Caco-2 (cell line): Measurements from ENCODE around the gene WASHC3. TPM values are rescaled to one million over a fixed set of nuclear protein-coding genes. Genes with fewer than 3 reads are reported as not detected.
"Not testable (repeated sequence)": the region's sequence is repeated elsewhere in the genome, so short reads cannot be mapped to it uniquely, and the experiment has no call there.

Experiments used
- BruUV-seq: library from RNA; stranded (reverse); fragments of 400-500 nt; replicated peaks from 2 replicates; lab custom pipeline; 2021; lab: Mats Ljungman, UMichigan
- CTCF ChIA-PET: fragments of 300-600 bp; sonication (Branson Sonifier 250); formaldehyde crosslinking; loops from one replicate; lab custom pipeline; 2022; ENCODE audit warnings: antibody characterized with exemption; lab: Charles Lee
- POLR2A ChIA-PET: fragments of 300-600 bp; sonication (Branson Sonifier 250); formaldehyde crosslinking; loops from one replicate; lab custom pipeline; 2022; ENCODE audit warnings: antibody characterized with exemption; lab: Charles Lee
- DNase-seq, 2 experiments: peaks; one replicate each; pipeline versions ENCODE4 v3.0.0 to v3.0.0-alpha.2; 2020 to 2022
- H3K27me3 ChIP-seq: replicated peaks from 2 replicates; pipeline ENCODE4 v1.6.0; 2011; ENCODE audit warnings: low read length; ENCODE audit not compliant: control insufficient read depth, insufficient read depth
- H3K36me3 ChIP-seq: 2 replicates; pipeline ENCODE4 v1.5.1; 2011; ENCODE audit warnings: low read length; ENCODE audit not compliant: control insufficient read depth, insufficient read depth
- H3K4me1 ChIP-seq: fragments of 250-450 bp; sonication (Bioruptor Pico); 2 replicates; pipeline ENCODE4 v1.5.1; 2020; ENCODE audit warnings: mild to moderate bottlenecking
- H3K4me3 ChIP-seq: 2 replicates; pipeline ENCODE4 v1.5.1; 2011; ENCODE audit warnings: low read depth, mild to moderate bottlenecking, control low read depth, low read length
- H3K9me3 ChIP-seq: fragments of 250-450 bp; sonication (Bioruptor Pico); 2 replicates; pipeline ENCODE4 v1.5.1; 2020; ENCODE audit warnings: mild to moderate bottlenecking, moderate library complexity
- H3K27ac Mint-ChIP-seq: one replicate; pipeline ENCODE4 v1.8.0; 2022; ENCODE audit warnings: mixed read lengths; ENCODE audit not compliant: unreplicated experiment
- H3K27me3 Mint-ChIP-seq: one replicate; pipeline ENCODE4 v1.8.0; 2022; ENCODE audit warnings: mixed read lengths; ENCODE audit not compliant: insufficient read depth, unreplicated experiment
- H3K36me3 Mint-ChIP-seq: one replicate; pipeline ENCODE4 v1.8.0; 2022; ENCODE audit warnings: mild to moderate bottlenecking, mixed read lengths; ENCODE audit not compliant: insufficient read depth, unreplicated experiment
- H3K4me1 Mint-ChIP-seq: one replicate; pipeline ENCODE4 v1.8.0; 2022; ENCODE audit warnings: low read depth, mixed read lengths; ENCODE audit not compliant: unreplicated experiment
- H3K4me3 Mint-ChIP-seq: one replicate; pipeline ENCODE4 v1.8.0; 2022; ENCODE audit warnings: mild to moderate bottlenecking, moderate library complexity, mixed read lengths; ENCODE audit not compliant: unreplicated experiment
- H3K9me3 Mint-ChIP-seq: one replicate; pipeline ENCODE4 v1.8.0; 2022; ENCODE audit warnings: mixed read lengths; ENCODE audit not compliant: unreplicated experiment
- intact Hi-C: fragments of 100-400 bp; cut with micrococcal nuclease; formaldehyde crosslinking; loops from one replicate; pipeline ENCODE4 v1.10.0; 2022; ENCODE audit not compliant: unreplicated experiment
- total RNA-seq: library from RNA; stranded (reverse); gene quantifications from 2 replicates; pipeline ENCODE4 v1.2.3, GENCODE V29; 2022
- TF ChIP-seq, protein P1 (sequence below), 2 experiments: fragments of 200-600 bp in 1 of 2; IDR thresholded peaks; 1 replicate in 1 of 2; 2 replicates in 1 of 2; pipeline versions ENCODE4 v1.5.1 to v1.8.0; 2011 to 2022; ENCODE audit warnings: antibody characterized with exemption in 1 of 2, control low read depth in 1 of 2, inconsistent platforms in 1 of 2, low read depth in 1 of 2, low read length in 1 of 2, mild to moderate bottlenecking in 1 of 2, moderate library complexity in 1 of 2; ENCODE audit not compliant: insufficient read depth in 1 of 2, severe bottlenecking in 1 of 2, unreplicated experiment in 1 of 2

The WASHC3 gene
- total RNA-seq, 1 experiment from 2014 or later = 40.4 TPM

DNA sequence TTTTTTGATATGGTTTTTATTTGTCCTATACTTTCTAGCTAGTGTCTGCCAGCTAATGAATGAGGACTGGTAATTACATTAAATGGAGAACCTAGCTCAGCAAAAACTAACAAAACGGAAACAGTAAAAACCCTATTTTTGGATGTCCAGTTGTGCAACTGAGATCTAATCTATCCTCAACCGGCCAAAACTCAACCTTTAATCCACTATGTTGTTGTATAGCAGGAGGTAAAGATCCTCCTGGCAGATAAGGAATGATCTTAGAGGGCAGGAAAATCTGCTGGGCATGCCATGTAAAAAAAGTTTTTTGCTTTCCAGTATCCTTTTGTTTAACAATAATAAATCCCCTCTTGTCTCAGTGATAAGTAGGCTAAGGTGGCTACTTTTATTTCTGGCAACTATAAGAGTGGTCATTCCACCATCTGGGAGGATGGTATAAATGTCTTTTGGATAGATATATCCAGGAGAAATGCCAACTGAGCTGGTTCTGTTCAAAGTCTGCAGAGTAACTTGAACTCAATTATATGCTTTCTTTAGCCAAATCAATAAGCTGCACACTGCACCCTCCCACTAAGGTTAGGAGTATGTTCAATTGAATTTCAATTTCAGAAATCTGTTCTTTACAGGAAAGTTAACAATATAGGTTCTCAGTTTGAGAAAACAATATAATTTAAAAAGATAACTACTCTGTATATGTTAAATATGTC lies 40.1 kb downstream of the WASHC3 start:
- no peak overlapping the region for H3K27ac Mint-ChIP-seq
- no peaks in the 10 kb centered on the region for H3K9me3 Mint-ChIP-seq
- intact Hi-C loops = no loop called here
- H3K4me3 Mint-ChIP-seq = no peak overlapping the region
- no peaks in the 10 kb centered on the region for H3K27me3 ChIP-seq
- TF ChIP-seq, protein P1, sequence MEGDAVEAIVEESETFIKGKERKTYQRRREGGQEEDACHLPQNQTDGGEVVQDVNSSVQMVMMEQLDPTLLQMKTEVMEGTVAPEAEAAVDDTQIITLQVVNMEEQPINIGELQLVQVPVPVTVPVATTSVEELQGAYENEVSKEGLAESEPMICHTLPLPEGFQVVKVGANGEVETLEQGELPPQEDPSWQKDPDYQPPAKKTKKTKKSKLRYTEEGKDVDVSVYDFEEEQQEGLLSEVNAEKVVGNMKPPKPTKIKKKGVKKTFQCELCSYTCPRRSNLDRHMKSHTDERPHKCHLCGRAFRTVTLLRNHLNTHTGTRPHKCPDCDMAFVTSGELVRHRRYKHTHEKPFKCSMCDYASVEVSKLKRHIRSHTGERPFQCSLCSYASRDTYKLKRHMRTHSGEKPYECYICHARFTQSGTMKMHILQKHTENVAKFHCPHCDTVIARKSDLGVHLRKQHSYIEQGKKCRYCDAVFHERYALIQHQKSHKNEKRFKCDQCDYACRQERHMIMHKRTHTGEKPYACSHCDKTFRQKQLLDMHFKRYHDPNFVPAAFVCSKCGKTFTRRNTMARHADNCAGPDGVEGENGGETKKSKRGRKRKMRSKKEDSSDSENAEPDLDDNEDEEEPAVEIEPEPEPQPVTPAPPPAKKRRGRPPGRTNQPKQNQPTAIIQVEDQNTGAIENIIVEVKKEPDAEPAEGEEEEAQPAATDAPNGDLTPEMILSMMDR (IDR thresholded peaks at IDR 0.05; ENCODE audit: insufficient read depth in 1 of 2, low read depth in 1 of 2, low read length in 1 of 2, severe bottlenecking in 1 of 2, unreplicated experiment in 1 of 2) = no peak
- no peak for DNase-seq
- CTCF ChIA-PET = no interaction called here
- no peaks in the 10 kb centered on the region for H3K9me3 ChIP-seq
- H3K4me1 Mint-ChIP-seq = no peaks in the 10 kb centered on the region
- no TSS peak for BruUV-seq
- peaks cover 6% of the 10 kb centered on the region for H3K36me3 Mint-ChIP-seq
- H3K4me1 ChIP-seq = peaks cover 7% of the 10 kb centered on the region; the same call in 1 of the 2 replicates
- H3K4me3 ChIP-seq = no peak overlapping the region
- H3K36me3 ChIP-seq = no peaks in the 10 kb centered on the region
- POLR2A ChIA-PET = interaction anchor here (0.5 kb wide), 2 partner anchors 217 to 695 kb away, joined by 3 to 4 read pairs; no protein-coding TSS in a partner anchor
- H3K27me3 Mint-ChIP-seq = no peaks in the 10 kb centered on the region

DNA sequence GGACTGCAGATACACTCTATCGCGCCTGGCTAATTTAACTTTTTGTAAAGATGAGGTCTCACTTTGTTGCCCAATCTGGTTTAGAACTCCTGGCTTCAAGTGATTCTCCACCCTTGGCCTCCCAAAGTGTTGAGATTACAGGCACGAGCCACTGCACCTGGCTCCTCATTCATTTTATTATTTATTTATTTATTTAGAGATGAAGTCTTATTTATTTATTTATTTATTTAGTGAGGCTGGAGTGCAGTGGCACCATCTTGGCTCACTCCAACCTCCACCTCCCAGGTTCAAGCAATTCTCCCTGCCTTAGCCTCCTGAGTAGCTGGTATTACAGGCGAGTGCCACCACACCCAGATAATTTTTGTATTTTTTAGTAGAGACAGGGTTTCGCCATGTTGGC lies 43.2 kb downstream of the WASHC3 start:
- H3K36me3 Mint-ChIP-seq, H3K4me1 Mint-ChIP-seq, BruUV-seq, H3K27me3 Mint-ChIP-seq, H3K36me3 ChIP-seq, H3K9me3 Mint-ChIP-seq, H3K4me1 ChIP-seq, H3K27ac Mint-ChIP-seq, POLR2A ChIA-PET, H3K4me3 ChIP-seq, H3K27me3 ChIP-seq, H3K9me3 ChIP-seq, DNase-seq, H3K4me3 Mint-ChIP-seq, CTCF ChIA-PET, intact Hi-C loops: not testable (repeated sequence)

GRCh38 chr12:102016472-102016871 lies 45.3 kb downstream of the WASHC3 start:
- BruUV-seq = no TSS peak
- no peak overlapping the region for H3K4me3 ChIP-seq
- Mint-ChIP-seq H3K4me1 (no peaks in the 10 kb centered on the region), H3K27me3 (no peaks in the 10 kb centered on the region), H3K27ac (no peak overlapping the region), H3K36me3 (peaks cover 7% of the 10 kb centered on the region), H3K4me3 (no peak overlapping the region), H3K9me3 (no peaks in the 10 kb centered on the region)
- peaks cover 3% of the 10 kb centered on the region; the same call in 1 of the 2 replicates for H3K4me1 ChIP-seq
- no peaks in the 10 kb centered on the region for H3K36me3 ChIP-seq
- TF ChIP-seq, protein P1 (IDR thresholded peaks at IDR 0.05; ENCODE audit: insufficient read depth in 1 of 2, low read depth in 1 of 2, low read length in 1 of 2, severe bottlenecking in 1 of 2, unreplicated experiment in 1 of 2) = no peak
- H3K9me3 ChIP-seq = no peaks in the 10 kb centered on the region
- no peaks in the 10 kb centered on the region for H3K27me3 ChIP-seq
- DNase-seq = no peak
- CTCF ChIA-PET = no interaction called here
- intact Hi-C loops = no loop called here
- POLR2A ChIA-PET = no interaction called here
